HEK293 (cell line): ENCODE measurements around the gene CTRB1.

Source experiments
- KLF7 ChIP-seq: fragments of 450-650 bp; formaldehyde crosslinking; IDR thresholded peaks from 2 replicates; pipeline ENCODE4 v1.5.1; 2016; ENCODE audit warnings: missing biosample characterization, missing genetic modification characterization, borderline replicate concordance
- ZNF23 ChIP-seq: fragments of 450-650 bp; formaldehyde crosslinking; IDR thresholded peaks from 2 replicates; pipeline ENCODE4 v1.5.1; 2016; ENCODE audit warnings: missing biosample characterization, missing genetic modification characterization, borderline replicate concordance
- ZNF274 ChIP-seq, 2 experiments: fragments of 200-500 bp in 1 of 2; fragments of 450-650 bp in 1 of 2; sonication (Bioruptor generic) in 1 of 2; formaldehyde crosslinking in 1 of 2; IDR thresholded peaks; 2 replicates each; pipeline versions ENCODE4 v1.5.1 to v1.6.1; 2014 to 2016; ENCODE audit warnings: borderline replicate concordance in 1 of 2, inconsistent platforms in 1 of 2, low read length in 1 of 2, missing biosample characterization in 1 of 2, missing genetic modification characterization in 1 of 2
- ZNF626 ChIP-seq: fragments of 450-650 bp; sonication (Bioruptor Pico); formaldehyde crosslinking; IDR thresholded peaks from 2 replicates; pipeline ENCODE4 v1.5.1; 2018; ENCODE audit warnings: missing biosample characterization, missing genetic modification characterization, inconsistent platforms

- TF ChIP-seq ZNF23 (tag by site-specific recombination) (no peak), ZNF626 (no peak), ZNF274 (IDR thresholded peaks at IDR 0.05; ENCODE audit: low read length) (no peak), ZNF274 (tag by site-specific recombination; IDR thresholded peaks at IDR 0.05; ENCODE audit: borderline replicate concordance) (no peak; the same call in 1 of the 2 replicates), KLF7 (tag by site-specific recombination) (no peak)
These were observed 24.9 kb upstream of the CTRB1 start for GRCh38 chr16:75193730-75194444.
